ACHN (cell line): ENCODE measurements around the gene VARS2.
"Not testable (repeated sequence)": the region's sequence is repeated elsewhere in the genome, so short reads cannot be mapped to it uniquely, and the experiment has no call there.

ENCODE experiments used
- DNase-seq: peaks from one replicate; pipeline ENCODE4 v3.0.0-alpha.2; 2015
- in situ Hi-C: cut with HindIII; loops from 2 replicates; pipeline ENCODE4 v1.10.0; 2017; ENCODE audit warnings: low sequenced_read_pairs, low pct_ligation_motif_present, low pct_unique_long_range_greater_than_20kb

VARS2 gene

DNA sequence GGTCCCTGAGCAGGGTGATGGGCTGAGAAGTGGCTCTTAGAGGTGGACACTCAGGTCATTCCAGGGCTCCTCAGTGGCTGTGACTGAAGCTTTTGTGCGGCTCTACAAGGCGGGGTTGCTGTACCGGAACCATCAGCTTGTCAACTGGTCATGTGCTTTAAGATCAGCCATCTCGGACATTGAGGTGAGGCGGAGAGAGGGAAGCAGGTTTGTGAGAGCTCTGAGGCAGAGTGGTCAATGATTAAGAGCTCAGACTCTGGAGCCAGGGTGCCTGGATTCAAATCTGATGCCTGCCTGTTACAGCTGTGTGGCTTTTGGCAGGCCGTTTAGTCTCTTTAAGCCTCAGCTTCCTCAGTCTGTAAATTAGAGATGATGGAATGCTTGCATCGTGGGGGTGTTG lies 3.0 kb downstream of the VARS2 start:
- DNase-seq: no peak
- in situ Hi-C loops: no loop called here

DNA sequence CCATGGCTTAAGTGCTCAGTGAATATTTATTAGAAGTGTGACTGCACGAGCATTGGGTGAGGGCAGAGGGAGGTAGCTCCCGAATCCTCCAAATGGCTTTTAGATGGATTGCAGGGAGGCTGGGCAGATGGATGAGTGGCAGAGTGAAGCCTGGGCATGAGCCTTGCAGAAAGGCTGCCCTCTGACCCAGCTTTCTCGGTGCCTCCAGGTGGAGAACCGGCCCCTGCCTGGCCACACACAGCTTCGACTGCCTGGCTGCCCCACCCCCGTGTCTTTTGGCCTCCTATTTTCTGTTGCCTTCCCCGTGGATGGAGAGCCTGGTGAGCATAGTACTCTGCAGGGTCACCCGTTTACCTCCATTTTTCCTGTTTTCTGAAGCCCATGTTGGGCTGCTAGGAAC lies 3.4 kb downstream of the VARS2 start:
- in situ Hi-C loops: no loop called here

GRCh38 chr6:30918670-30919069 lies 4.6 kb downstream of the VARS2 start:
- in situ Hi-C loops: no loop called here
- DNase-seq: no peak

More for the DNA sequence above, 3.4 kb downstream of the VARS2 start:
- DNase-seq: no peak

GRCh38 chr6:30922447-30922852 lies 8.4 kb downstream of the VARS2 start:
- in situ Hi-C loops: no loop called here
- no peak for DNase-seq

DNA sequence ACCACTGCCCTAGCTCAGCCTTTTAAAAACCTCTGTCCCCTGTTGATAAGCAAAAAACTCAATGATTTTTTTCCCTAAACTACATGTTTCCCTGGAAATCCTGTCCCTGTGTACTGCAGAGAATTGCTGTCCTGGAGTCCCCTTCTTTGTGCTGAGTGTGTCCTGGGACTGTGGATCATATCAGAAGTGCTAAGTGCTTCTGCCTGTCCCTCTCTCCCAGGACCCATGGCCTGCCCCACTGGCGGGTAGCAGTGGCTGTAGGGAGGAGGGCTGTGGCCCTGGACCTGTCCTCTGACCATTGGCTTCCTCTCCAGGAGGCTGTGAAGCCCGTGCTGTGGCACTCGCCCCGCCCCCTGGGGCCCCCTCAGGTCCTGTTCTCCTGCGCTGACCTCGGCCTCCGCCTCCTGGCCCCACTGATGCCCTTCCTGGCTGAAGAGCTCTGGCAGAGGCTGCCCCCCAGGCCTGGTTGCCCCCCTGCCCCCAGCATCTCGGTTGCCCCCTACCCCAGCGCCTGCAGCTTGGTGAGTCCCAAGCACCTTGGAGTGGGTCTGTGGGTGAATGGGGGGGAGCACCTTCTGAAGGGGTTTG lies 10.1 kb downstream of the VARS2 start:
- DNase-seq, in situ Hi-C loops: not testable (repeated sequence)

DNA sequence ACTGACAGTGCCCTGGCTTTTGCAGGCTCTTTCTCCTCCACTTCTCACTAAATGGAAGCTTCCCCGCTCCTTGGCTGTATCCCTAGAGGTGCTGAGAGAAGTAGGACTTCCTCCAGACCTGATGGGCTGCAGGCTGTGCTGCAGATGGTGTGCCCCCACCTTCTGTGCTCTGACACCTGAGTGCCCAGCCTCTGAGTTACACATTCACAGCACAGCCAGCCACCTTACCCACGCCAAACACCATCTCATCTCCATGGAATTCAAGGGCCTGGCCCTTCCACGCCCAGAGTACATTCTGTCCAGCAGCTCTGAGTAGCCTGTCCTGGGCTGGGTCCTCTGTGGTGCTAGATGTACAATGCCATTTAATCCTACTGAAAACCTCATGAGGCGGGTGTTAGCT lies 12.6 kb downstream of the VARS2 start:
- DNase-seq: peak; percentile 79

GRCh38 chr6:30927080-30927479 lies 13.0 kb downstream of the VARS2 start:
- in situ Hi-C loops, DNase-seq: not testable (repeated sequence)

More for the DNA sequence above, 12.6 kb downstream of the VARS2 start:
- in situ Hi-C loops: no loop called here

DNA sequence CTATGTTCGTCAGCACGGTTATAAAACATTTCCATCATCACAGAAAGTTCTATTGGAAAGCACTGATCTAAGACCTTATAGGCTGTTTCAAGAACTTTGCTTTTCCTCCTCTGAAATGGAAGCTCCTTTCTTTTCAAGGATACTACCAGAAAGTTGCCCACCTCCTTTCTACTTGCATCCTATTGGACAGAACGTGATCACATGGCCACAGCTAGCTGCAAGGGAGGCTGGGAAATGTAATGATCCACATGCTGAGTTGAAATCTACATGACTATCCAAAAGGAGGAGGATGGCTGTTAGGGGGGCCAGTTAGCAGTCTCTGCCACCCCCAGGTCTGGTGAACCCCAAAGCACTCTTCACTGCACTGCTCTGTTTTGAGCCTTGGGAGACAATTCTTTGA lies 14.6 kb downstream of the VARS2 start:
- DNase-seq: no peak
- in situ Hi-C loops: no loop called here

DNA sequence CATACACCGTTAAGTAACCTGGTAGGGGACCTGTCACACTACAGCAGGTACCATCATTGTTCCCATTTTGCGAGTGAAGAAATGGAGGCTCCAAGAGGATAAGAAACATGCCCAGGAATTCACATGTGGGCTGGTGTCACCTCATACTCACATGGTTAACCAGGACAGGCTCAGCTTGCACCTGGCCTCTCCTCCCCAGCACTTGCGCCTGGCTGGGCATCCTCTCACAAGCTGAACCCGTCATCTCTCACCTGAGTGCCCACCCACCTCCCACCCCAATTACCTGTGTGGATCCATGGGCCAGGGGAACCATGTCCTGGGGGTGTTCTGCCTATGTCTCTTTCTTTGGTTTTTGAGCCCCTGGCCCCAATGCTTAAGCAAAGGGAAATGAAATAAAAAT lies 16.5 kb downstream of the VARS2 start:
- in situ Hi-C loops: no loop called here
- DNase-seq: no peak

GRCh38 chr6:30931272-30931671 lies 17.2 kb downstream of the VARS2 start:
- in situ Hi-C loops: no loop called here
- no peak for DNase-seq

DNA sequence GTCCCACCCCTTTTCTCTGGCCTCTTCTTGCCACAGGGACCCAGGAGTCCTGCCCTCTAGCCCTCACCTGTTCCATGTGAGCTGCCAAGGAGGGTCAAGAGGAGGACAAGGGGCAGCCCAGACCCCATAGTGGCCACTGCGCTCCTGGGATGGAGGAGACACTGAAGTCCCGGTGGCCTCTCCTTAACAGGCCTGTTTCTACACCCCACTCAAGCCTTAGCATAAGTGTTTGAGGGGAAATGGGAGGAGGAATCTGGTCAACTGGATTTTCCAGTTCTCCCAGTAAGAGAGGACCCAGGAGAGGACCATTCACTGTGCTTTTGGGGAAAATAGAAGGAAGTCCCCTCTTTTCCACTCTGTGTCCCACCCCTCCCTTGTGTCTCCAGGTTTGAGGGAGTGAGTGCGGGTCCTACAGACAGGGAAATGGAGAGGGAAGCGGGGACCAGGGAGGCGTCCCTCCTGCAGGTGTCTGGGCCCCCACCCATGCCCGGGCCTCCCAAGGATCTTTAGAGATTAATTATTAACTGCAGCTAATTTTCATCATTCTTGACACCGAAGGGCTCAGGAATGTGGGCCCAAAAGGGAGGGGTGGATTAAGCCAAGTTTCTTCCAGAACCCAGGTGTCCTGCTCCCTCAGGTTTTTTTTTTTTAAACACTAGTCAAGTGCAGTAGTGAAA lies 18.1 kb downstream of the VARS2 start, which contains the start of gene SFTA2:
Gene SFTA2, minus strand, starts transcription at position 202 of the 677 bp plus-strand sequence. Its CDS starts 74 bp downstream, at position 128.
- peak; percentile 68 for DNase-seq
- in situ Hi-C loops: no loop called here

DNA sequence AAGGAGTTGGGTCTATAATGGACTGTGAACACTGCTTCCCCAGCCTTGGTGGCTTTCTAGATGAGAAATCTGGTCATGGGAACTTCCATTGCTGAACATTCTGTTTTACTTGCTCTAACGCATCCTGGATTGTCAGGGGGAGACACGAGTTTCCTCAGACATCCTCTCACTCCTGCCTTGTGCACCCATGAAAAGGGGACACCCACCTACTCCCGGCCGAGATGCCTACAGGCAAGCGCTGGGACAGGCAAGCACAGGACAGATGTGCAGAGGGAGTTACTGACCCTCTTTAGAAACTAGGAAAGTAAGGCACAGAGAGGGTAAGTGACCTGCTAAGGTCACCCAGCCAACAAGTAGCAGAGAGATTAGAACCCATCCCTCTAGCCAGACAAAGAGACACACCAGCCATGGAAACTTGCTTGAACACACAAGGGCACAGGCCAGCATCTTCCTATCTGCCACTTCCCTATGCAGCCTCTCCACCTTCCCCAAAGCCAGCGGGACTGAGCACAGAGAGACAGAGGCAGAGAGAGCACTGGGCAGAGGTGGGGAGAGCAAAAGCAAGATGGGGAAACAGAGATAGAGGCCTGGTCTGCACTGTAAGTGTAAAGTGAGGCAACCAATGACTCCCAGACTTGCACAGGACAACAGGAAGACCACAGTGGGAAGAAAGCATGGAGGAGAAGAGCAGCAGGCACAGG lies 18.8 kb downstream of the VARS2 start:
- DNase-seq: no peak
- in situ Hi-C loops: no loop called here

- in situ Hi-C loops: no loop called here
- no peak for DNase-seq
Measured at GRCh38 chr6:30935018-30935417, 21.0 kb downstream of the VARS2 start.

GRCh38 chr6:30937265-30937664 lies 23.2 kb downstream of the VARS2 start:
- in situ Hi-C loops: no loop called here
- no peak for DNase-seq

GRCh38 chr6:30938730-30939129 lies 24.7 kb downstream of the VARS2 start:
- in situ Hi-C loops: no loop called here
- DNase-seq: no peak

DNA sequence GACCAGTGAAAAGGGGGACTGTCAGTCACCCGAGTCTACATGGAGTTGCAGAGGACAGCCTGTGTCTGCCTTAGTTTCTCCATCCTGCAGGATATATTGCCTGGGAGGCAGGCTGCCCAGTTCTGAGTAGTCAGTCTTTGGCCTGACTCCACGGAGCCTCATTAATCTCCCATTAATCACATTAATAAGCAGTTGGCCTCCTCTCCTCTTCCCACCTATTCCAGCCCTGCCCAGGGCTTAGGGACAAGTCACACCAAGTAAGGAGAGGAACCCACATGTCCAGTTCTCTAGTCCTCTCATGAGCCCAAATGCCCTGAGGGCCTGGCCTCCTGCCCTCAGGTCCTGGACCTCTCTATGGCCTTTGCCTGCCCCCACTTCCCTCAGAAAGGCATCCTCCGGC lies 25.4 kb downstream of the VARS2 start:
- no peak for DNase-seq
- in situ Hi-C loops: no loop called here

- in situ Hi-C loops: no loop called here
- no peak for DNase-seq
Measured at GRCh38 chr6:30940361-30940986, 26.4 kb downstream of the VARS2 start, which contains the start of gene MUCL3. MUCL3 (plus strand) TSS chr6:30940973; CDS start chr6:30941000, 27 bp downstream.

DNA sequence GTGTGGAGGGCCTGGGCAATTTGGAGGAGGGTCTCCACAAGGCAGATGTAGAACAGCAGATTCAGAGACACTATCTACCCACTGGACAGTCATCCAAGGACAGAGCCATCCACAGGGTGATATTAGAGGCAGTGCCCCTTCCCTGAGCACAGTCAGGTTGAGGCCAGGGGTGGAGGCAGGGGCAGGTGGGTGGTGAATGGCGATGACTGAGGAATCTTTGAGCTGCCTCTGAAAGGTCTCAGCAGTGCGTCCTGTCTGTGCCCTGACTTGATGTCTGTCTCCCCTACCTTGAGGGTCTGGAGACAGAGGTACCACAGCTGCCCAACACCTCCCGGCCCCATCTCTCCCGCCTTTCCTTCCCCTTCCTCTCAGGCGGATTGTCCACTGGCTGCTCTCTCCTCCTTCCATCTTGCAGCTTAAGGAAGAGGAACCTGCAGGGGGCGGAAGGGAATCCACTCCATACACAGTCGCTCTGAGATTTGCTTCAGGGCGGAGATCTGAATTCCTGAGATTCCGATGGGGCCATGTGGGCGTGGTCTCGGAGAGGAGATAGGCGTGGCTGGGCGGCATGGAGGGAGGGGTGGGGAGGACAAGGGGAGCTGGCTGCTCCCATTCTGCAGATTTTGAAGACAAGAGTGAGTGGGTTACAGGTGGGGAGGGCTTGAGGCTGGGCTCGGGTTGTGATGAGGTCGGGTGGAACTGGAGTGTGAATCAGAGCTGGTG lies 28.5 kb downstream of the VARS2 start:
- peak; percentile 94 for DNase-seq
- in situ Hi-C loops: no loop called here

DNA sequence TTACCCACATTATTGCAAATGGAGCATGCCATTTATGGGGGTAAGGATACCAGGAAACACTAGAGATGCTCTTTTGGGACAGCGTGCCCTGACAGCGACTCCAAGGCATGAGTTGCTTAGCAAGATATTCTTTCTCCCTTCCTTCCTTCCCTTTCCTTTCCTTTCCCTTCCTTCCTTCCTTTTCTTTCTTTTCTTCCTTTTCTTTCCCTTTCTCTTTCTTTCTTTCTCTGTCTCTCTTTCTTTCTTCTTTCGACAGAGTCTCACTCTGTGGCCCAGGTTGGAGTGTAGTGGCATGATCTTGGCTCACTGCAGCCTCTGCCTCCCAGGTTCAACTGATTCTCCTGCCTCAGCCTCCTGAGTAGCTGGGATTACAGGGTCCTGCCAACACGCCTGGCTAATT lies 30.0 kb downstream of the VARS2 start:
- in situ Hi-C loops: no loop called here
- no peak for DNase-seq
